GM12878 (cell line): ENCODE results near the gene CANX.

Source experiments
- CTCF ChIP-seq, 3 experiments: IDR thresholded peaks in 2 of 3; conservative IDR thresholded peaks in 1 of 3; 2 replicates each; pipeline ENCODE4 v1.5.1; 2011; ENCODE audit warnings: low read depth in 3 of 3, low read length in 3 of 3, mild to moderate bottlenecking in 3 of 3, control low read depth in 2 of 3, moderate library complexity in 2 of 3, inconsistent platforms in 1 of 3, mixed read lengths in 1 of 3; ENCODE audit not compliant: control insufficient read depth in 2 of 3, insufficient read depth in 1 of 3; ENCODE audit errors: extremely low read depth in 1 of 3
- REST ChIP-seq: IDR thresholded peaks from 2 replicates; pipeline ENCODE4 v1.6.1; 2012; ENCODE audit warnings: mild to moderate bottlenecking, low read depth, low read length

GRCh38 chr5:179776411-179776938 lies 77.7 kb downstream of the CANX start:
- TF ChIP-seq REST (no peak), CTCF (IDR thresholded peaks at IDR 0.05 in 2 of 3, conservative IDR thresholded peaks at IDR 0.05 in 1 of 3; ENCODE audit: control insufficient read depth in 2 of 3, extremely low read depth in 1 of 3, insufficient read depth in 1 of 3, low read depth in 3 of 3, low read length in 3 of 3) (no peak)
